ENCODE results near the gene MGP. TPM values are rescaled to one million over a fixed set of nuclear protein-coding genes. Genes with fewer than 3 reads are reported as not detected.

The MGP gene
- total and polyA plus RNA-seq, 2 experiments from 2014 or later = 0.60 TPM; not detected in 1

GRCh38 chr12:14919455-14919854, 33.8 kb upstream of the MGP start (continued):
- no peak for TF ChIP-seq EZH2 (IDR thresholded peaks at IDR 0.05; ENCODE audit: low read depth, unreplicated experiment)
- no peak for TF ChIP-seq STAT1 (IDR thresholded peaks at IDR 0.05; ENCODE audit: unreplicated experiment)
- no peak for TF ChIP-seq CTCF (conservative IDR thresholded peaks at IDR 0.05; ENCODE audit: low read depth in 2 of 2)
- TF ChIP-seq CREB1 (CRISPR knock-in tag; IDR thresholded peaks at IDR 0.05; ENCODE audit: low read depth) = no peak

DNA sequence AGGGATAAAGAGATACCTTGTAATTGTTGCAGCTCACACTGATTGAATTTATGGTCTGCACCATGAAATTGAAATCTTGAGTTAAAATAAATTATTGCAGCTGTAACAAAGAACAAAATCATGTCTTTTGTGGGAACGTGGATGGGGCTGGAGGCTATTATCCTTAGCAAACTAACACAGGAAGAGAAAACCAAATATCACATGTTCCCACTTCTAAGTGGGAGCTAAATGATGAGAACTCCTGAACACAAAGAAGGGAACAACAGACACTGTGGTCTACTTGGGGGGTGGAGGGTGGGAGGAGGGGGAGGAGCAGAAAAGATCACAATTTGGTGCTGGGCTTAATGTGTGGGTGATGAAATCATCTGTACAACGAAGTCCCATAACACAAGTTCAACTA, 30.1 kb upstream of the MGP start:
- no peaks in the 10 kb centered on the region for H3K36me3 ChIP-seq (ENCODE audit: insufficient read depth)
- H3K27me3 ChIP-seq (ENCODE audit: insufficient read depth) = no peaks in the 10 kb centered on the region
- H3K4me2 ChIP-seq = no peak overlapping the region
- H3K4me1 Mint-ChIP-seq = no peaks in the 10 kb centered on the region
- DNase-seq (ENCODE audit: low spot score) = no peak
- no peaks in the 10 kb centered on the region for H3K36me3 Mint-ChIP-seq (ENCODE audit: low read depth)
- H2AFZ ChIP-seq = peak overlapping the region; percentile 63
- no peak for ATAC-seq
- no peak overlapping the region for H3K27ac ChIP-seq (ENCODE audit: low read depth)
- no peak overlapping the region for H3K4me3 ChIP-seq
- H3F3A ChIP-seq (replicated peaks; ENCODE audit: low read depth) = no peaks in the 10 kb centered on the region
- no peaks in the 10 kb centered on the region for H3K9me3 Mint-ChIP-seq
- H3K27ac Mint-ChIP-seq = no peak overlapping the region
- H4K20me1 ChIP-seq (replicated peaks; ENCODE audit: insufficient read depth) = no peaks in the 10 kb centered on the region
- no peaks in the 10 kb centered on the region for H3K79me2 ChIP-seq (replicated peaks; ENCODE audit: insufficient read depth)
- TF ChIP-seq JUNB (IDR thresholded peaks at IDR 0.05; ENCODE audit: unreplicated experiment) (no peak), EZH2 (IDR thresholded peaks at IDR 0.05; ENCODE audit: low read depth, unreplicated experiment) (no peak), STAT1 (IDR thresholded peaks at IDR 0.05; ENCODE audit: unreplicated experiment) (no peak), POLR2AphosphoS5 (IDR thresholded peaks at IDR 0.05; ENCODE audit: low read depth) (no peak), CTCF (conservative IDR thresholded peaks at IDR 0.05; ENCODE audit: low read depth in 2 of 2) (no peak), ETS1 (IDR thresholded peaks at IDR 0.05) (no peak)
- H3K4me3 Mint-ChIP-seq = no peak overlapping the region
- no peaks in the 10 kb centered on the region for H3K4me1 ChIP-seq (ENCODE audit: insufficient read depth)
- peaks cover 10% of the 10 kb centered on the region; the same call in 1 of the 2 replicates for H3K9me2 ChIP-seq (ENCODE audit: insufficient read depth)
- no peaks in the 10 kb centered on the region for H3K27me3 Mint-ChIP-seq (ENCODE audit: insufficient read depth, low read depth, poor library complexity)

DNA sequence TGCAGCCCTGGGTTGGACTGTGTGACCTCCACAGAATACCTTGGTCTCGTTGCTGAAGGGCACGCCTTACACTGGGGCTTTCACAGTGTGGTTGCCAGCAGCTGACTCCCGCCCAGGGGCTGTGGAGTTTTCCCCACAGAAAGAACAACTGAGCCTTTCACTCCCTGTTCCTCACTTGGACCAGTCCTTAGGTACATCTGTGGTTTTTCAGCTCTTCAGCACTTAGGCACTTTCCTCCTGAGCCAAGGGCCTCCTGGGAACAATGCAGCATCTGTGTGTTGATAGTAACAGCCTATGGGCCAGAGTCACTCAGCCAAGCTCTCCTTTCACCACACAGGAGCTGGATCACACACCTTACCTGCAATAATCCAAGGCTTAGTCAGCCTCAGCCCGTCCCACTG, 27.7 kb upstream of the MGP start:
- no peaks in the 10 kb centered on the region for H3K4me1 ChIP-seq (ENCODE audit: insufficient read depth)
- Mint-ChIP-seq H3K27ac (no peak overlapping the region), H3K27me3 (ENCODE audit: insufficient read depth, low read depth, poor library complexity) (no peaks in the 10 kb centered on the region), H3K36me3 (ENCODE audit: low read depth) (no peaks in the 10 kb centered on the region), H3K4me3 (no peak overlapping the region), H3K4me1 (no peaks in the 10 kb centered on the region), H3K9me3 (no peaks in the 10 kb centered on the region)
- peaks cover 17% of the 10 kb centered on the region; the same call in 1 of the 2 replicates for H3K9me2 ChIP-seq (ENCODE audit: insufficient read depth)
- DNase-seq (ENCODE audit: low spot score) (no peak), ATAC-seq (no peak)
- no peak overlapping the region for H2AFZ ChIP-seq
- H3K27me3 ChIP-seq (ENCODE audit: insufficient read depth) = no peaks in the 10 kb centered on the region
- no peaks in the 10 kb centered on the region for H3K36me3 ChIP-seq (ENCODE audit: insufficient read depth)
- no peaks in the 10 kb centered on the region for H4K20me1 ChIP-seq (replicated peaks; ENCODE audit: insufficient read depth)
- no peak overlapping the region for H3K4me3 ChIP-seq
- H3K4me2 ChIP-seq = no peak overlapping the region
- no peaks in the 10 kb centered on the region for H3K79me2 ChIP-seq (replicated peaks; ENCODE audit: insufficient read depth)
- no peak overlapping the region for H3K27ac ChIP-seq (ENCODE audit: low read depth)
- H3F3A ChIP-seq (replicated peaks; ENCODE audit: low read depth) = no peaks in the 10 kb centered on the region
- TF ChIP-seq JUNB (IDR thresholded peaks at IDR 0.05; ENCODE audit: unreplicated experiment) (no peak), CTCF (conservative IDR thresholded peaks at IDR 0.05; ENCODE audit: low read depth in 2 of 2) (no peak), ZNF114 (CRISPR knock-in tag; IDR thresholded peaks at IDR 0.05) (no peak), CREB1 (CRISPR knock-in tag; IDR thresholded peaks at IDR 0.05; ENCODE audit: low read depth) (no peak), ZNF331 (CRISPR knock-in tag; IDR thresholded peaks at IDR 0.05; ENCODE audit: low read depth) (no peak), NANOG (IDR thresholded peaks at IDR 0.05; ENCODE audit: borderline replicate concordance) (no peak), EZH2 (IDR thresholded peaks at IDR 0.05; ENCODE audit: low read depth, unreplicated experiment) (no peak)
- TF ChIP-seq, protein P1, sequence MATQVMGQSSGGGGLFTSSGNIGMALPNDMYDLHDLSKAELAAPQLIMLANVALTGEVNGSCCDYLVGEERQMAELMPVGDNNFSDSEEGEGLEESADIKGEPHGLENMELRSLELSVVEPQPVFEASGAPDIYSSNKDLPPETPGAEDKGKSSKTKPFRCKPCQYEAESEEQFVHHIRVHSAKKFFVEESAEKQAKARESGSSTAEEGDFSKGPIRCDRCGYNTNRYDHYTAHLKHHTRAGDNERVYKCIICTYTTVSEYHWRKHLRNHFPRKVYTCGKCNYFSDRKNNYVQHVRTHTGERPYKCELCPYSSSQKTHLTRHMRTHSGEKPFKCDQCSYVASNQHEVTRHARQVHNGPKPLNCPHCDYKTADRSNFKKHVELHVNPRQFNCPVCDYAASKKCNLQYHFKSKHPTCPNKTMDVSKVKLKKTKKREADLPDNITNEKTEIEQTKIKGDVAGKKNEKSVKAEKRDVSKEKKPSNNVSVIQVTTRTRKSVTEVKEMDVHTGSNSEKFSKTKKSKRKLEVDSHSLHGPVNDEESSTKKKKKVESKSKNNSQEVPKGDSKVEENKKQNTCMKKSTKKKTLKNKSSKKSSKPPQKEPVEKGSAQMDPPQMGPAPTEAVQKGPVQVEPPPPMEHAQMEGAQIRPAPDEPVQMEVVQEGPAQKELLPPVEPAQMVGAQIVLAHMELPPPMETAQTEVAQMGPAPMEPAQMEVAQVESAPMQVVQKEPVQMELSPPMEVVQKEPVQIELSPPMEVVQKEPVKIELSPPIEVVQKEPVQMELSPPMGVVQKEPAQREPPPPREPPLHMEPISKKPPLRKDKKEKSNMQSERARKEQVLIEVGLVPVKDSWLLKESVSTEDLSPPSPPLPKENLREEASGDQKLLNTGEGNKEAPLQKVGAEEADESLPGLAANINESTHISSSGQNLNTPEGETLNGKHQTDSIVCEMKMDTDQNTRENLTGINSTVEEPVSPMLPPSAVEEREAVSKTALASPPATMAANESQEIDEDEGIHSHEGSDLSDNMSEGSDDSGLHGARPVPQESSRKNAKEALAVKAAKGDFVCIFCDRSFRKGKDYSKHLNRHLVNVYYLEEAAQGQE (IDR thresholded peaks at IDR 0.05; ENCODE audit: unreplicated experiment) = no peak

All from GM23338 (cell line).